Measurements from ENCODE around the gene DSTYK.
"Not testable (repeated sequence)": the region's sequence is repeated elsewhere in the genome, so short reads cannot be mapped to it uniquely, and the experiment has no call there.

The DSTYK gene

GRCh38 chr1:205169248-205169647 is 42.3 kb downstream of the DSTYK start:
- DNase-seq = no peak

DNA sequence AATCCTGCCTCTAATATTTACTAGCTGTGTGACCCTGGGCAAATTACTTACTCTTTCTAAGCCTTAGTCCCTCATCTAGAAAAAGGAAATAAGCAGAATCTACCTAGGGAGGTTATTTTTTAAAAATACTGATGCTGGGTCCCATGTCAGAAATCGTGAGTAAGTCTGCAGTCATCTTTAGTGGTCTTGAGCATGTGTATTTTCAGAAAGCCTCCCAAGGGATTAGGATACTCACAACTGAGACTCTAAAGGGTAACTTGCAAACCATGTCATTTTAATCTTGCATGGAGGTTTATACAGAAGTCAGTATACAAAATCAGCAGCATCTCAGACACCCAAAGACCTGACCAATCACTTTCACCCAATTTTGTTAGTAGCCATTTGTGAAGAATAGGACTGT is 43.2 kb downstream of the DSTYK start:
- no peak for DNase-seq

DNA sequence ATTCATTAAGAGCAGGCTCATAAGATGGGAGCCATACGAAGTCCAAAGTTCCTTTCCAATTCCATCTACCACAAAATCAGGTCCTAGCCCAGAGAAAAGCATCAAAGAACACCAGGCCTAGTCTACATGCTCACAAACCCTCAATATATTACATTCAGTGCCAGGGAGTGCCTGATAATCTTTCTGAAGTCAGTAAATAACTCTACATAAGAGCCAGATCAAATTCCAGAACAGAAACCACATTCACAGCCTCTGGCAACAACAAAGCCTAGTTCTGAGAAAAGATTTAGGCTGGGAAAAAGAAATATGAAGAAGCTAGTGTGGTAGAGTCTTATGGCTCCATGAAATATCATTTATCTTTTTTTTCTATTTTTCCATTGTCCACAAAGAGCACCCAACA is 49.2 kb downstream of the DSTYK start:
- DNase-seq = no peak

DNA sequence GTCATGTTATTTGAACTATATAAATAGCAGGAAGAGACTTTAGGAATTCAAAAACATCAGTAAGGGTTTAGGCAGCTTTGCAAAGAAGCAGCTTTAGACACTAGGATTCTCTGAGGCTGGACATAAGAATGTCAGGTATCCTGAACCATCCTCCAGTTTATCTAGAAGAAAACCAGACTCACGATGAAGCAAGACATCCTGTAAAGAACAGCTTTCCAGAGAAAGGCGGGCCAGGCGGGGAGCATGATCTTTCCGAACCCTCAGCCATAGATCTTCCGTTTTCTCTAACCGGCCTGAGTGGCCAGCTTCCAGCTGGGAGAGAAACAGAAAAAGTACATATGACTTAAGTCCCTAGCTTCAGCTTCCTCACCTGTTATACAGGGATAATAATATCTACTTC is 50.4 kb downstream of the DSTYK start:
- DNase-seq = no peak

DNA sequence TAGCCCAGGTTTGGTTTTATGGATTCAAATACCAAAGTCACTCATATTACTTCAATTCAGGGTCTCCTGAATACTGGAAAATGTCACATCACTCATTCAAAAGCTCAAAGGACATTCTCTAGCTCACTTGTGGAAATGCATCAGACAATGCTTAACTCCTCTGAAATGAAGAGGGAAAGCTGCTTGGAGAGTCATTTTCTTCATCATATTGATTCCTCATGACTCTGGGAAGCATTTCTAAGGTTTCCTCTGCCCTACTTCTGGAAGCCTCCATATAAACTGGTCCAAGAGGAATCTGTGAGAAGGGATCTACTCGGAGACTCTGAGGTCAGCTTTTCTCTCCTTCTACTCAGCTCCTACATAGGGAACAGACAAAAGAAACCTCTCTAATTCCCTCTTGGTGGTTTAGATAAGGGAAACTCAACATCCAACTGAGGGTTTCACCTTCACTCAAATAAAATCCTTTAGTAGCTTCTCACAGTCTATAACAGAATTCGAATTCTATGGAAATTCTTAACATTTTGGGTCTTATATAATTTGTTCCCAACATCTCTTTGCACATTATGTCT is 53.4 kb downstream of the DSTYK start:
- DNase-seq = no peak

DNA sequence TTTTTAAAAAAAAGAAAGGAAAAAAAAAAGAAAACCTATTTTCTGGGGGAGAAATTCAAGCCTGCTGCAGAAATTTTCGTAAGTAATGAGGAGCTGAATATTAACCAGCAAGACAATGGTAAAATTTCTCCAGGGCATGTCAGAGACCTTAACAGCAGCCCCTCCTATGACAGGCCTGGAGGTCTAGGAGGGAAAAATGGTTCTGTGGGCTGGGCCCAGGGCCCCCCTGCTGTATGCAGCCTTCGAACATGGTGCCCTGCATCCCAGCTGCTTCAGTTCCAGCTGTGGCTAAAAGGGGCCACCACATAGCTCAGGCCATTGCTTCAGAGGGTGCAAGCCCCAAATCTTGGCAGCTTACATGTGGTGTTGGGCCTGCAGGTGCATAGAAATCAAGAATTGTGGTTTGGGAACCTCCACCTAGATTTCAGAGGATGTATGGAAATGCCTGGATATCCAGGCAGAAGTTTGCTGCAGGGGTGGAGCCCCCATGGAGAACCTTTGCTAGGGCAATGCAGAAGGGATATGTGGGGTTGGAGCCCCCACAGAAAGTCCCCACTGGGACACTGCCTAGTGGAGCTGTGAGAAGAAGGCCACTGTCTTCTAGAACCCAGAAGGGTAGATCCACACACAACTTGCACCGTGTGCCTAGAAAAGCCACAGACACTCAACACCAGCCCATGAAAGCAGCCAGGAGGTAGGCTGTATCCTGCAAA is 55.7 kb downstream of the DSTYK start:
- DNase-seq = not testable (repeated sequence)

- no peak for DNase-seq
These were observed 59.0 kb downstream of the DSTYK start for GRCh38 chr1:205152505-205152904.

- no peak for DNase-seq
These were observed 60.7 kb downstream of the DSTYK start for GRCh38 chr1:205150651-205151428.

GRCh38 chr1:205147191-205147835 is 64.2 kb downstream of the DSTYK start:
- DNase-seq = no peak

- no peak for DNase-seq
These were observed 66.8 kb downstream of the DSTYK start for GRCh38 chr1:205144751-205145150.

- DNase-seq = no peak
These were observed 67.3 kb downstream of the DSTYK start for GRCh38 chr1:205144046-205144720.

- no peak for DNase-seq
These were observed 69.4 kb downstream of the DSTYK start for GRCh38 chr1:205142102-205142469.

DNA sequence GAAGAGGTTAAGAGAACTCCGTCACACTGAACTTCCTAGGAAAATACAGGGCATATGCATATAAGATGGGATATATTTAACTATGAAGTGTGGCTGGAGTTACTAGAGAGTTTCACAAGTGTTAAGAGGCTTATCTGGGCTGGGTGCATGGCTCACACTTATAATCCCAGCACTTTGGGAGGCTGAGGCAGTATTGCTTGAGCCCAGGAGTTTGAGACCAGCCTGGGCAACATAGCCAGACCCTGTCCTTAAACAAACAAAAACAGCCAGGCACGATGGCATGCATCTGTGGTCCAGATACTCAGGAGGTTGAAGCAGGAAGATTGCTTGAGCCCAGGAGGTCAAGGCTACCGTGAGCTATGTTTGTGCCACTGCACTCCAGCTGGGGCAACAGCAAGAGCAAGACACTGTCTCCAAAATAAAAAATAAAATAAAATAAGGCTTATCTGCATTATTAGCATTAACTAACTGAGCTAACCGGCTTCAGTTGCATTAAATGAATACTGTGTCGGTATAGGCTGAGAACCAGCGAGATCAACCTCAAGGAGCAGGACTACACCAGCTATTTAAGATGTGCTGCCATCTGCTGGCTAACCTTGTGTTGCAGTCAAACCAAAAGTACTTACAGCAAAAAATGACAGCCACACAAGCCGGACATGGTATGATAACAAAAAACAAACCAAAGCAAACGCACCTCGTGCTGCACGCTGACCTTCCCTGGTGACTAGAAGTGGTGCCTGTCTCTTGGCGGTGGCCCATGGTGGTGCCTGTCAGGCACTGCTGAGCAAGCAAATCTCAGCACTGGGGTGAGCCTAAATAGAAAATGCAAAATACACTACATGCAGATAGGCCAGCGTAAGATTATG is 70.0 kb downstream of the DSTYK start:
- DNase-seq = peak; percentile 85

DNA sequence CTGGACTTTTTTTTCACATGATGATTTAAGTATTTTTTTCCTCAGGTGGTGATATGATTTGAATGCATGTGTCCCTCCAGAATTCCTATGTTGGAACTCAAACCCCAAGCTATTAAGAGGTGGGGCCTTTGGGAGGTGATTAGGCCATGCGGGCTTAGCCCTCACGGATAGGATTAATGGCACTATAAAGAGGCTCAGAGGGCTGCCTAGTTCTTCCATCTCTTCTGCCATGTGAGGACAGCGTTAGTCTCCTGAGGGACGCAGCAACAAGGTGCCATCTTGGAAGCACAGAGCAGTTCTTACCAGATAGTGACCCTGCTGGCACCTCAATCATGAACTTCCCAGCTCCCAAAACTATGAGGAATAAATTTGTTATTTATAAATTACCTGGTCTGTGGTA is 71.4 kb downstream of the DSTYK start:
- no peak for DNase-seq

DNA sequence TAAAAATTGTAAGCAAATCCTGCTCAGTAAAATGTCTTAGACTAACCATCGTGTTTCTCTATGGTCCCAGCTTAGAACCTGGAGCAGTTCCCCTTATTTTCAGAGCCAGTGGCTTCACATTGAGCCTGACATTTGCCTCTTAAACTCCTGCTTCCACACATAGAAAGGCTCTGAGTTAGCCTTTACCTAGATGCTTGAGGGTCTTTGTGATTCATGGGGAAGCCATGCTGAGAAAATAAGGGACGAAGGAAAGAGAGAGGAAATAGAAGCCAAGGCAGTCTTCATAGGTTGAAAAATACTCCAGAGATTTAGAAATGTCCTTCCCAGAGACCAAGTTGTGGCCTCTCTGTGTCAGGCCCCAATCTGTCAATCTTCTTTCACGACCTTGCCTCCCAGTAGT is 73.6 kb downstream of the DSTYK start:
- DNase-seq = no peak

DNA sequence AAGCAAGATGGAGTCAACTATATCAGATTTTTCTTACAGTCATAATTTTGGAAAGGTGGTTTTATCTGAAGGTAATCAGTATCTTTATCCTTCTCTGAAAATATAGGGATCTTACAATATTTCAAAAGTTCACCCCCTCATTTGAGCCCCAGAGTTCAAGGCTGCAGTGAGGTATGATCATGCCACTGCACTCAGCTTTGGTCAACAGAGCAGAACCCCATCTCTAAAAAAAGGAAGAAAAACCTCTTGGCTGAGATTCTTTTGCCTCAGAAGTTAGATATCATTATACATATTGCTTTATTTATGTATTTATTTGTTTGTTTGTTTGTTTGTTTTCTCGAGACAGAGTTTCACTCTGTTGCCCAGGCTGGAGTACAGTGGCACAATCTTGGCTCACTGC is 78.2 kb downstream of the DSTYK start:
- no peak for DNase-seq

GRCh38 chr1:205129447-205130029 is 82.0 kb downstream of the DSTYK start:
- DNase-seq = no peak

DNA sequence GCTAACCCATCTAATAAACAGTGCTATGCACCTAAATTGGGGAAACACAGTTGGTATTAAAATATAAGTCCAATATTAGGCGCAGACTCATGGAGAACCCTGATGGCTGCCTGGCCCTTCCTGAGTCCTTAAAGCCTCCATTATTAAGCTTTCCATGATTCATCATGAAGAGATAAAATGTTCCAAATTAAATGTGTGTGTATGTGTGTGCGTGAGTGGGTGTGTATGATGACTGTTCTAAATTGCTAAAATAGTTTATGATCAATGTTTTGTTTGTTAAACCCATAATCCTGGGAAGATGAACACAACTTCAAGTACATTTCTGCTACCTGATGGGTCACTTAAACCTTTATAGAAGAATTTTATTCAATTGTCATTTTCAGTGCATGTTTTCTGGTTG is 83.5 kb downstream of the DSTYK start:
- no peak for DNase-seq

GRCh38 chr1:205127646-205128045 is 83.9 kb downstream of the DSTYK start:
- DNase-seq = no peak

DNA sequence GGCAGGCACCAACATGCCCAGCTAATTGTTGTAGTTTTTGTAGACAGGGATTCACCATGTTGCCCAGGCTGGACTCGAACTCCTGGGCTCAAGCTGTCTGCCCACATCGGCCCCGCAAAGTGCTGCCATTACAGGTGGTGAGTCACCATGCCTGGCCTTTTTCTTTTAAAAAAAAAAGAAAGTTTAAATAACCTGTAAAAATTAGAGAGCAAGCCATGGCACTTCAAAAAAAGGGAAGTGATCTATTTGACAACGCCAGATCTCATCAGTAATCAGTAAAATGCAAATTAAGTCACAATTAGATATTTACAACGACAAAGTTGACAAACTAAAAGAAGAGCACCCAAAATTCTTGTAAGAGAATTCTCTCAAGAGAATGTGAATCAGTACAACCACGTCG is 86.8 kb downstream of the DSTYK start:
- DNase-seq = no peak

GRCh38 chr1:205122489-205122882 is 89.0 kb downstream of the DSTYK start:
- no peak for DNase-seq
